Measurements from ENCODE around the gene LUM.

Gene LUM

DNA sequence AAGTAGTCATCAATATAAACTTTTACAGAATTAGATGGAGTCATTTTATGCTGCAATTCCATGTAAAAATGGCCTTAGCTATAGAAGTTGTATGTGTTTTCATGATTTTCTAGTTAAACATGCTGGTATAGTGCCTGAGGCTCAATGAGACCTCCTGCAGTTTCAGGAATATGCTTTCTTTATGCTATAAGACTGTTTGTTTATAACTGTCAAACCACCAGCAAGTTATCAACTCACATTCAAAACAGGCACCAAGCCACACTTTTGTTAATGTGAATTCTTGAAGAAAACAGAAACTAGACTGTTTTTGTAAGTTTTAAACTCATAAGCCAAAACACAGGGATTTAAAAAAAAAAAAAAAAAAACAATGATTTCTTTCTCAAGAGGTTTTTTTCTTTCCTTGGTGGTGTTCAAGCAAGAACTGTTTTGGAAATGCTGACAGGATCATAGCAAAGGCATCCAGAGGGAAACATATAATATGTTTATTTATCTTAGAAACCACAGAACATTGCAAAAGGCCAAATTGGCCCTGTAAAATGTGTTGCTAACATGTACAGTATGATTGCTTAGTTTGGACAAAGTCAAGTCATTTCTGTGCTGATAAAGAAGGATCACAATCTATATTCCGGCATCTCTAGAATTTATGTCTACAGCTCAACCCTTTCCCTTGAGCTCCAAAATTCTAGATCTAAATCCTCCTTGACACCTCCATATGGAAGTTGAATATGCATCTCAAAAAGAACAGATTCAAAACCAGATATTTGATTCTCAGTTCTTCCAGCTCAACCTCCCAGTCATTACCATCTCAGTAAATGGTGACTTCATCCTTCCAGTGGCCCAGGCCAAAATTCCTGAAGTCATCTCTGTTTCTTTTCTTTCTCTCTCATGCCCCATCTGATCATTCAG, 29.0 kb upstream of the LUM start:
- Histone ChIP-seq H3K27me3 (ENCODE audit: control insufficient read depth, low read length) (no peaks in the 10 kb centered on the region), H4K20me1 (ENCODE audit: control insufficient read depth, insufficient read depth, low read depth, low read length) (no peaks in the 10 kb centered on the region), H3K9me3 (ENCODE audit: control insufficient read depth, insufficient read depth, low read length) (no peaks in the 10 kb centered on the region), H3F3A (ENCODE audit: control insufficient read depth, insufficient read depth) (no peaks in the 10 kb centered on the region), H3K36me3 (ENCODE audit: control insufficient read depth, low read length) (no peaks in the 10 kb centered on the region), H3K4me2 (ENCODE audit: low read length) (no peak overlapping the region), H3K79me2 (ENCODE audit: control insufficient read depth, low read length) (no peaks in the 10 kb centered on the region), H3K9me2 (replicated peaks; ENCODE audit: control insufficient read depth, low read length) (no peaks in the 10 kb centered on the region), H3K27ac (ENCODE audit: low read depth, low read length) (no peak overlapping the region), H3K4me3 (ENCODE audit: low read length) (no peak overlapping the region), H3K4me1 (ENCODE audit: control insufficient read depth, low read length) (no peaks in the 10 kb centered on the region)
- no peak for TF ChIP-seq EZH2phosphoT487 (IDR thresholded peaks at IDR 0.05; ENCODE audit: borderline replicate concordance, low read length)
- TF ChIP-seq, protein P1, sequence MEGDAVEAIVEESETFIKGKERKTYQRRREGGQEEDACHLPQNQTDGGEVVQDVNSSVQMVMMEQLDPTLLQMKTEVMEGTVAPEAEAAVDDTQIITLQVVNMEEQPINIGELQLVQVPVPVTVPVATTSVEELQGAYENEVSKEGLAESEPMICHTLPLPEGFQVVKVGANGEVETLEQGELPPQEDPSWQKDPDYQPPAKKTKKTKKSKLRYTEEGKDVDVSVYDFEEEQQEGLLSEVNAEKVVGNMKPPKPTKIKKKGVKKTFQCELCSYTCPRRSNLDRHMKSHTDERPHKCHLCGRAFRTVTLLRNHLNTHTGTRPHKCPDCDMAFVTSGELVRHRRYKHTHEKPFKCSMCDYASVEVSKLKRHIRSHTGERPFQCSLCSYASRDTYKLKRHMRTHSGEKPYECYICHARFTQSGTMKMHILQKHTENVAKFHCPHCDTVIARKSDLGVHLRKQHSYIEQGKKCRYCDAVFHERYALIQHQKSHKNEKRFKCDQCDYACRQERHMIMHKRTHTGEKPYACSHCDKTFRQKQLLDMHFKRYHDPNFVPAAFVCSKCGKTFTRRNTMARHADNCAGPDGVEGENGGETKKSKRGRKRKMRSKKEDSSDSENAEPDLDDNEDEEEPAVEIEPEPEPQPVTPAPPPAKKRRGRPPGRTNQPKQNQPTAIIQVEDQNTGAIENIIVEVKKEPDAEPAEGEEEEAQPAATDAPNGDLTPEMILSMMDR (IDR thresholded peaks at IDR 0.05; ENCODE audit: low read depth, low read length, poor library complexity, severe bottlenecking) = no peak

DNA sequence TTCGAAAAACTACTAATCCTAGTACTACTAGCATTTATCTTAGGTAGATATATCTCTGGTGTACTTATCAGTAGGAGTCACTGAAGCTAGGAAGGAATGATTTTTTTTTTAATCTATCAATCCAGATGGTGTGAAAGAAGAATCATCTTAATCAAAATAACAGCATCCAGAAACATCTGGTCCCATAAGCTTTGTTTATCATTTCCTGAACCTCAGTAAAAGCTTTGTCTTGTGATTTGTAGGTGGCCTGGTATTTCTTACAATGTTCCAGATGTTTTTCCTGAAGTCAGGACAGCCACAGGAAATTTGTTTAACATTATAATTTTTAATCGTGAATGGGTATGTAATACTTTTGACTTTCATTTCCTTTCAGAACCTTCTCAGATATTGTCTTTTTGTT, 28.0 kb upstream of the LUM start:
- no peaks in the 10 kb centered on the region for H4K20me1 ChIP-seq (ENCODE audit: control insufficient read depth, insufficient read depth, low read depth, low read length)
- H3K9me3 ChIP-seq (ENCODE audit: control insufficient read depth, insufficient read depth, low read length) = no peaks in the 10 kb centered on the region
- H3F3A ChIP-seq (ENCODE audit: control insufficient read depth, insufficient read depth) = no peaks in the 10 kb centered on the region
- H3K27me3 ChIP-seq (ENCODE audit: control insufficient read depth, low read length) = no peaks in the 10 kb centered on the region
- H3K36me3 ChIP-seq (ENCODE audit: control insufficient read depth, low read length) = no peaks in the 10 kb centered on the region
- H3K27ac ChIP-seq (ENCODE audit: low read depth, low read length) = no peak overlapping the region
- H3K4me3 ChIP-seq (ENCODE audit: low read length) = no peak overlapping the region
- no peak overlapping the region for H3K4me2 ChIP-seq (ENCODE audit: low read length)
- no peaks in the 10 kb centered on the region for H3K9me2 ChIP-seq (replicated peaks; ENCODE audit: control insufficient read depth, low read length)
- no peaks in the 10 kb centered on the region for H3K4me1 ChIP-seq (ENCODE audit: control insufficient read depth, low read length)
- TF ChIP-seq EZH2phosphoT487 (IDR thresholded peaks at IDR 0.05; ENCODE audit: borderline replicate concordance, low read length) = no peak
- TF ChIP-seq, protein P1 (IDR thresholded peaks at IDR 0.05; ENCODE audit: low read depth, low read length, poor library complexity, severe bottlenecking) = no peak
- no peaks in the 10 kb centered on the region for H3K79me2 ChIP-seq (ENCODE audit: control insufficient read depth, low read length)

DNA sequence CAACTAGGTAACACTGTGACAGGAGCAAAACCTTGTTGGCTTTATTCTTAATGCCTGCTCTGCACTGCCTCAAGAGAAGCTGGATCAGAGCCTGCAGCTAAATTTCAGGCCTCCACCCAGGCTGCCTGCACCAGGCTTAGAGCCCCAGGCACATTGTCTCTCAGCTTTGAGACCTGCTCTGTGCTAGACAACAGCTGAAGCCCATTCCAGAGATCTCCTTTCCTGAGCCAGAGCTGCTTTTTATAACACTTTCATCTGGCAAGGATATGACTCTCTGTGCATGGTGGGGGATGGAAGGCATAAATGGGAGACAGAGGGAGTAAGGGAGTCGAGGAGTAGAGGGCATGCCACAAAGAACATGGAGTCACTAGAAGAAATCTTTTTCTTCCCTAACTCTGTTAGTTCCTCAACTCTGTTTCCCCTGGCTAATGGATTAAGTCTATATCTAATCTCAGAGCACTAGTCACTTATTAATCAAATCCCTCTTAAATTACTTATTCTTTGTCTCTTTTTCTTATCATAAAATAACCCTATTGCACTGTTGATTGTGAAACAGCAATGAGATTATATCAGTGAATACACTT, 27.1 kb upstream of the LUM start:
- H3K4me2 ChIP-seq (ENCODE audit: low read length) = no peak overlapping the region
- no peaks in the 10 kb centered on the region for H3K4me1 ChIP-seq (ENCODE audit: control insufficient read depth, low read length)

More for the DNA sequence above, 27.1 kb upstream of the LUM start:
- TF ChIP-seq EZH2phosphoT487 (IDR thresholded peaks at IDR 0.05; ENCODE audit: borderline replicate concordance, low read length) = no peak
- TF ChIP-seq, protein P1 (IDR thresholded peaks at IDR 0.05; ENCODE audit: low read depth, low read length, poor library complexity, severe bottlenecking) = no peak
- H3K79me2 ChIP-seq (ENCODE audit: control insufficient read depth, low read length) = no peaks in the 10 kb centered on the region
- no peaks in the 10 kb centered on the region for H3F3A ChIP-seq (ENCODE audit: control insufficient read depth, insufficient read depth)
- H3K36me3 ChIP-seq (ENCODE audit: control insufficient read depth, low read length) = no peaks in the 10 kb centered on the region
- no peaks in the 10 kb centered on the region for H4K20me1 ChIP-seq (ENCODE audit: control insufficient read depth, insufficient read depth, low read depth, low read length)
- H3K4me3 ChIP-seq (ENCODE audit: low read length) = no peak overlapping the region
- H3K27ac ChIP-seq (ENCODE audit: low read depth, low read length) = no peak overlapping the region
- H3K27me3 ChIP-seq (ENCODE audit: control insufficient read depth, low read length) = no peaks in the 10 kb centered on the region
- no peaks in the 10 kb centered on the region for H3K9me2 ChIP-seq (replicated peaks; ENCODE audit: control insufficient read depth, low read length)
- no peaks in the 10 kb centered on the region for H3K9me3 ChIP-seq (ENCODE audit: control insufficient read depth, insufficient read depth, low read length)

Data from DOHH2 (cell line).